COLO668 (cell line): Measurements from ENCODE around the gene IL36RN.
"Not testable (repeated sequence)": the region's sequence is repeated elsewhere in the genome, so short reads cannot be mapped to it uniquely, and the experiment has no call there.

Experiments
- DNase-seq: peaks from one replicate; lab custom pipeline; 2025; ENCODE audit not compliant: unreplicated experiment; lab: John Stamatoyannopoulos, UW

IL36RN gene

DNA sequence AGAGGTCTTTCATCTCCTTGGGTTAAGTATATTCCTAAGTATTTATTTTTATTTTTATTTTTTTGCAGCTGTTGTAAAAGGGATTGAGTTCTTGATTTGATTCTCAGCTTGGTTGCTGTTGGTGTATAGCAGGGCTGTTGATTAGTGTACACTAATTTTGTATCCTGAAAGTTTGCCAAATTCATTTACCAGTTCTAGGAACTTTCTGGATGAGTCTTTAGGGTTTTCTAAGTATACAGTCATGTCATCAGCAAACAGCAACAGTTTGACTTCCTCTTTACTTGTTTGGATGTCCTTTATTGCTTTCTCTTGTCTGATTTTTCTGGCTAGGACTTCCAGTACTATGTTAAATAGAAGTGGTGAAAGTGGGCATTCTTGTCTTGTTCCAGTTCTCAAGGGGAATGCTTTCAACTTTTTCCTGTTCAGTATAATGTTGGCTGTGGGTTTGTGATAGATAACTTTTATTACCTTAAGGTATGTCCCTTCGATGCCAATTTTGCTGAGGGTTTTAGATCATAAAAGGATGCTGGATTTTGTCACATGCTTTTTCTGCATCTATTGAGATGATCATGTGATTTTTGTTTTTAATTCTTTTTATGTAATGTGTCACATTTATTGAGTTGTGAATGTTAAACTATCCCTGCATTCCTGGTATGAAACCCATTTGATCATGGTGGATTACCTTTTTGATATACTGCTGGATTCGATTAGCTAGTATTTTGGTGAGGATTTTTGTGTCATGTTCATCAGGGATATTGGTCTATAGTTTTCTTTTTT lies 38.0 kb downstream of the IL36RN start:
- DNase-seq = not testable (repeated sequence)

DNA sequence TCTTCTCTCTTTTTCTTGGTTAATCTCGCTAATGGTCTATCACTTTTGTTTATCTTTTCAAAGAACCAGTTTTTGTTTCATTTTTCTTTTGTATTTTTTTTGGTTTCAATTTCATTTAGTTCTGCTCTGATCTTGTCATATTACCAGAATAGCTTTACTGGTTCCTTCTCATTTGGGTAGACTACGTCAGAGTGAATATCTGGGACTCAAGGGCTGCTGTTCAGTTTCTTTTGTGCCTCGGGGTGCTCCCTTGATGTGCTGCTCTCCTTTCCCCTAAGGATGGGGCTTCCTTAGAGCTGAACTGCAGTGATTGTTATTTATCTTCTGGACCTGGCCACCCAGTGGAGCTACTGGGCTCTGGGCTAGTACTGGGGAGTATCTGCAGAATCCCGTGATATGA lies 39.0 kb downstream of the IL36RN start:
- no peak for DNase-seq

DNA sequence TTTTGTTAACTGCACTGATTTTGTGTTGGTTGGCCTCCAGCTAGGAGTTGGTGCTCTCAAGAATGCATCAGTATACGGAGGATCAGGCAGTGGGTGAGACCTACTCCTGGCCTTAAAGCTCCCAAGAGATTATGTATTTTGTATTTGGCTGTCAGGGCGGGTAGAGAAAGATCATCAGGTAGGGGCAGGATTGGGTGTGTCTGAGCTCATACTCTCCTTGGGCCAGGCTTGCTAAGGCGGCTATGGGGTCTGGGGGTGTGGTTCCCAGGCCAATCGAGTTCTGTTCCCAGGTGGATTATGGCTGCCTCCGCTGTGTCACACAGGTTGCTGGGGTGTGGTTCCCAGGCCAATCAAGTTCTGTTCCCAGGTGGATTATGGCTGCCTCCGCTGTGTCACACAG lies 39.5 kb downstream of the IL36RN start:
- no peak for DNase-seq

DNA sequence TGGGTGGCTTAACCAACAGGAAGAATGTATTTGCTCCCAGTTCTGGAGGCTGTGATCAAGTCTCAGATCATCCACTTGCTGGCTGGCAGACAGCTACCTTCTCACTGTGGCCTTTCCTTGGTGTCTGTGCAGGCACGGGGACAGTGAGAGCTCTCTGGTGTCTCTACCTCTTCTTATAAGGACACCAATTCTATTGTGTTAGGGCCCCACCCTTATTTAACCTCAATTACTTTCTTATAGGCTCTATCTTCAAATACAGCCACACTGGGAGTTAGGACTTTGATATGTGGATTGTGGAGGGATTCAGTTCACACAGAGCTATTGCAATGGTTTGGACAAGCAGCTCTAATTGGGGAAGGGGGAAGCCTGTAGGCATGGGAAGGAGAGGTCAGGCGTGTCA lies 43.1 kb downstream of the IL36RN start:
- no peak for DNase-seq

DNA sequence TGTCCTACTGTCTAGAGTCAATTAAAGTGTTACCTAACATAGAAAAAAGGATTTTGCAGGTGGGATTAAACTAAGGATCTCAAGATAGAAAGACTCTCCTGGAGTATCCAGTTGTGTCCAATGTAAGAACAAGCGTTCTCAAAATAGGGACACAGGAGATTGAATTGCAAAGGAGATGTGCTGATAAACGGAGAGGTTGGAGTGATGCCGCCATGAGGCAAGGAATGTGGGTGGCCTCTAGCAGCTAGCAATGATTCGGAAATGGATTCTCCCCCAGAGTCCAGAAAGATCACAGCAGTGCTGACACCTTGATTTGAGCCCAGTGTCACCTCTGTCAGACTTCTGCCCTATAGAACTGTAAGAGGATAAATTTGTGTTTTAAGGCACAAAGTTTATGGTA lies 44.3 kb downstream of the IL36RN start:
- DNase-seq = no peak

DNA sequence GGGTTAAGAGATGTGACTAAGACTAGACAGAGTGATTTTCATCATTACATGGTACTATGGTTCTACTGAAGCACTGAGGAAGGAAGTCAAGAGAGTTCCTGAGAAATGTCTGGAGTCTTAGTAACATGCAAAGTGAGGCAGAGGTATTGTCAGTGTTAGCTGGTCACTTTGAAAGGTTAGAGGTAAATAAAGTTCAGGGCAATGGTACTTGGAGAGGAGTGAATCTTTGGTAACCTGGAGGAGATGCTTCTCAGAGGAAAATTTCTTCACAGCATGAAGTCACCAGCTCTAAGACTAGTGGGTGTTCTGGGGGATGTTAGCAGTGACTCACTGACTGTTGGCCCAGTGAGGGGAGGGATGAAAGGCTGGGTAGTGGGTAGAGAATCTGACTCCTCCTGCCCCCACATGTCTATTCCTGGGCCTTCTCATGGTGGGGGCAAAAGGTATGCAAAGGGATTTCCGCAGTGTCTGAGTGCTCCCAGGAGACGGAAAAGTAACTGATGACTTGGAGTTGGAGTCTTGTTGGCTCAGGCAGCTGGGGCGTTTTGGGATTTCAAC lies 45.1 kb downstream of the IL36RN start:
- no peak for DNase-seq

DNA sequence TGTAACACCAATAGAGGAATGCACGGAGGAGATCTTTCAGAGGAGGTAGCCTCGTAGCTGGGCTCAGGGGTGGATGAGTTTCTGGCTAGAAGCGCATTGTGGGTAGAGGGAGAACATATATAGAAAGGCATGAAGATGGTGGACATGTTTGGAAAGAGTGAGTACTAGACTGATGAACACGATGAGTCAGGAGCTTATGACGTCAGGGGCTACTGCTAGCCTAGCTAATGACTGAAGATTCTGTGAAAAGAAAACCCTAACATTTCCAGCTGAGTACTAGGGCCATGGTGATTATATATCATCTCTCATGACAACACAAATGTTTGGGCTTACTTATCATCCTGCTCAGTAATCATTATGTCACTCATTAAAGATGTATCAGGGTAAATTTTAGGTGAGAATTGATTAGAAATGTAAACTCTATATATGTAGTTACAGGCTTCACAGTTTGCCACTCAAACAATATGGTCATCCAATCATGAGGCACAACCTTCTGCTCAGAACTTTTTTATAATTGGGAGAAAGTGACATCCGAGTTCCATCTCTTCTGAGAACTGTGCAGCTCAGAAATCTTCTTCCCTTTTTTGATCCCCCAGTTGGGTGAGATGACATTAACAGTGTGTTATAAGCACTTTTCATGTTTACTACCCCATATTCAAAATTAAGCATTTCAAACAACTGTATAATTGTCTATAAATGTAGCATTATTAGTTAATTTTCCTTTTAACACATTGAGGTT lies 46.2 kb downstream of the IL36RN start:
- no peak for DNase-seq

DNA sequence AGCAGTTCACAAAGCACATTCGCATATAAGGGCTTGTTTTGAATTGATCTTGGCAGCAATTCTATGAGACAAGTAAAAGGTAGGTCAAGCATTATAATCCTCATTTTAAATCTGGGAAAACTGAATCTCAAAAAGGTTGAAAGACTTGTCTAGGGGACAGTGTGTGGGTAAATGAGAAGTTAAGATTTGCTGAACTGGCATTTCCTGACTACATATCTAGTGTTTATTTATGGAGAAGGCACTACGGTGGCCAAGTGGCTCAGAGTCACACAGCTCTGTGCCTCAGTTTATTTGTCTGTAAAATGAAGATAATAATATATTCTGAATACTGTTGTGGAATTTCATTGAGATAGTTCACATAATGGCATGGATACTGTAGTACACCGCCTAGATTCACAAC lies 52.1 kb downstream of the IL36RN start:
- no peak for DNase-seq

DNA sequence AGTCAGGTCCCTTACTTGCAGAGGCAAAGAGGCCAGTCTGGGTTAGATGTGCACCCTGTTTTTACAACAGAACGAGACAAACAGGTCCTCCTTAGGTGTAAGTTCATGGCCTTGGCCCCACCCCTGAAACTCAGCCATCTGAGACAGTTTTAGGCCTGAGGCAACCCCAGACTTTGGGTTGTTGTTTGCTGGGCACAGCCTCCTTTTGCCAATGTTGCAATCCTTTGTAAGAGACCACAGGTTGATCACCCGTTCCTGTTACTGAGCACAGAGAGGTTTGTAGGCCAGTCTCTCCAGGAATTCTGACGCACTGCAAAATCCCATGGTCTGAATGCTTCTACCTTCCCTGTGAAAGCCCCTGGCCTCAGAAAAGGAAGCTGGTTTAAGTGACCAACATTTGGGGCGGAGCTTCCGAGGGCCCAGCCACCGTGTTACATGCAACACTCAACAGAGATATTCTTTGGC lies 52.9 kb downstream of the IL36RN start:
- DNase-seq = no peak

DNA sequence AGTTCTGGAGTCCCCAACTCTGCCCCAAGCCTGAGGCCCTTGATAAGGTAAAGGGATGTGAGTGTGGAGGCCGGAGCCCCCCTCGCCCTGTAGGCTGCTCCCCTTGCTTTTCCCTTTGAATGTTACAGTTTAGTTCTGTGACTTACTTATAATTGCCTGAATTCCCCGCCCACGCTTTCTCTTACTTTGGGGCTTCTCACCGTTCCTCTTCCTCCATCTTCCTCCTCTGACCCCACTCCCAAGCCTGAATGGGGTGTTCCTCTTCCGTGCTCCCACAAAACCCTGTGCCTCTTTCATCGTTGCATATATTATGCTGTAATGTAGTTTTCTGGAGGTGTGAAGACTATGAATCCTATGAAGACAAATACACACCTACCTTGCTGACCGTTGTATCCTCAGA lies 53.4 kb downstream of the IL36RN start:
- no peak for DNase-seq

DNA sequence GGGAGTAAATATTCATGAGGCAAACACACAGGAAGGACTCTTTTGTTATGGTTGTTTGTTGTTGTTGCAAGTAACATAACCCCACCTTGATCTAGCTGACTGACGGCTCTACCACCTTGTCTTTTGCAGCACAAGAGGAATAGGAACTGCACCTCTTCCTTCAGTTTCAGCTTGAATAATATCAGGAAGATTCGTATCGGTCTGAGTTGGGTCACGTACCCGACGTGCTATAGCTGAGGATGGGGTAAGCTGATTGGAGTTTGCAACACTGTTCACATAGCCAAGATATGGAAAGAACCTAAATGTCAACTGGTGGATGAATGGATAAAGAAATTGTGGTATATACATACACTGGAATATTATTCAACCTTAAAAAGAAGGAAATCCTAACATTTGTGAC lies 53.9 kb downstream of the IL36RN start:
- DNase-seq = no peak

DNA sequence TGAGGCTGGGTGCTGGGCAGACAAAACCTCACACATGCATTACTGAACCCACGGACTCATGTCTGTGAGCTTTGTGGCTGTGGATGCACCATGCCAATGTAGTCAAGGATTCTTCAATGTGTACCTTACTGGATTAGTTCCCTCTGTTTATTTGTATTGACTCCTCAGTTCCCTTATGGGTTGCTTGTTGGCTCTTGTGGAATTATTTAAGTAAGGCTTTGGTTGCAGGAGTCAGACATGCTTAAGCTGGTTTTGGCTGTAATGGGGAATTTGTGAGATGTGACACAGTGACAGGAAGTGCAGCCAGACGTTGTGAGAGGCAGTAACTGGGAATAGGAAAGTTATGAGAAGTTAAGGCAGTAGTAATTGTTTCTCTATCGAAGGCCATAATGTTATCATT lies 54.8 kb downstream of the IL36RN start:
- DNase-seq = no peak
